Loucy (cell line): ENCODE data around the gene DTNB.

Experiments
- H2AFZ ChIP-seq: fragments of 200-600 bp; sonication (generic); 2 replicates; pipeline ENCODE4 v1.6.0; 2016; ENCODE audit warnings: antibody characterized with exemption, mild to moderate bottlenecking, low read length, moderate library complexity
- H3F3A ChIP-seq: fragments of 200-600 bp; 2 replicates; pipeline ENCODE4 v1.6.0; 2016; ENCODE audit warnings: antibody characterized with exemption, low read depth, mild to moderate bottlenecking
- H3K27me3 ChIP-seq: fragments of 200-600 bp; sonication (generic); 2 replicates; pipeline ENCODE4 v1.6.1; 2014; ENCODE audit warnings: low read length, mild to moderate bottlenecking; ENCODE audit not compliant: insufficient read depth, poor library complexity, severe bottlenecking
- H3K36me3 ChIP-seq: fragments of 200-600 bp; sonication (generic); 2 replicates; pipeline ENCODE4 v1.6.1; 2016; ENCODE audit warnings: low read length; ENCODE audit not compliant: insufficient read depth
- H3K4me1 ChIP-seq: fragments of 200-600 bp; sonication (generic); 2 replicates; pipeline ENCODE4 v1.5.1; 2014; ENCODE audit warnings: low read length, mild to moderate bottlenecking; ENCODE audit not compliant: insufficient read depth, poor library complexity, severe bottlenecking
- H3K4me2 ChIP-seq: fragments of 200-600 bp; sonication (generic); 2 replicates; pipeline ENCODE4 v1.6.0; 2014; ENCODE audit warnings: antibody characterized with exemption, low read length, low read depth, mild to moderate bottlenecking; ENCODE audit not compliant: poor library complexity, severe bottlenecking
- H3K4me3 ChIP-seq: fragments of 200-600 bp; sonication (generic); 2 replicates; pipeline ENCODE4 v1.5.1; 2014; ENCODE audit warnings: low read length, mild to moderate bottlenecking, mixed read lengths; ENCODE audit not compliant: poor library complexity, severe bottlenecking
- H3K79me2 ChIP-seq: fragments of 200-600 bp; sonication (generic); 2 replicates; pipeline ENCODE4 v1.6.1; 2014; ENCODE audit warnings: low read length; ENCODE audit not compliant: insufficient read depth
- H3K9ac ChIP-seq: fragments of 200-600 bp; sonication (generic); 2 replicates; pipeline ENCODE4 v1.6.0; 2014; ENCODE audit warnings: mild to moderate bottlenecking, low read depth, low read length, moderate library complexity; ENCODE audit not compliant: poor library complexity, severe bottlenecking
- H3K9me2 ChIP-seq: fragments of 200-600 bp; sonication (generic); replicated peaks from 2 replicates; pipeline ENCODE4 v1.6.1; 2016; ENCODE audit warnings: low read depth, low read length, mixed read lengths
- H3K9me3 ChIP-seq: fragments of 200-600 bp; sonication (generic); 2 replicates; pipeline ENCODE4 v1.6.1; 2014; ENCODE audit warnings: mild to moderate bottlenecking, antibody characterized with exemption, low read length, low read depth; ENCODE audit not compliant: insufficient read depth
- H4K20me1 ChIP-seq: fragments of 200-600 bp; sonication (generic); 2 replicates; pipeline ENCODE4 v1.6.0; 2014; ENCODE audit warnings: antibody characterized with exemption, low read length, mild to moderate bottlenecking; ENCODE audit not compliant: insufficient read depth, poor library complexity, severe bottlenecking
- CTCF ChIP-seq: fragments of 200-600 bp; sonication (generic); conservative IDR thresholded peaks from 2 replicates; pipeline ENCODE4 v1.5.1; 2014; ENCODE audit warnings: mild to moderate bottlenecking, antibody characterized with exemption, low read length
- EZH2phosphoT487 ChIP-seq: fragments of 200-600 bp; IDR thresholded peaks from 2 replicates; pipeline ENCODE4 v1.6.1; 2018; ENCODE audit warnings: antibody characterized with exemption, mild to moderate bottlenecking, moderate library complexity, borderline replicate concordance

Gene DTNB

GRCh38 chr2:25714740-25715139 lies 41.4 kb upstream of the DTNB start:
- Histone ChIP-seq H3K79me2 (no peaks in the 10 kb centered on the region), H3F3A (no peaks in the 10 kb centered on the region), H3K9me2 (no peaks in the 10 kb centered on the region), H3K36me3 (no peaks in the 10 kb centered on the region), H3K4me1 (no peaks in the 10 kb centered on the region), H3K4me3 (no peak overlapping the region), H3K27me3 (no peaks in the 10 kb centered on the region), H3K4me2 (no peak overlapping the region), H3K9ac (no peak overlapping the region), H2AFZ (no peak overlapping the region), H3K9me3 (no peaks in the 10 kb centered on the region), H4K20me1 (no peaks in the 10 kb centered on the region)
- TF ChIP-seq CTCF (peak; percentile 32), EZH2phosphoT487 (no peak)

- Histone ChIP-seq H3K79me2 (no peaks in the 10 kb centered on the region), H4K20me1 (no peaks in the 10 kb centered on the region), H3K4me3 (no peak overlapping the region), H3K4me2 (no peak overlapping the region), H3K4me1 (no peaks in the 10 kb centered on the region), H3K9me2 (no peaks in the 10 kb centered on the region), H2AFZ (no peak overlapping the region), H3K9ac (no peak overlapping the region), H3K27me3 (no peaks in the 10 kb centered on the region), H3K9me3 (no peaks in the 10 kb centered on the region), H3F3A (no peaks in the 10 kb centered on the region), H3K36me3 (no peaks in the 10 kb centered on the region)
- TF ChIP-seq EZH2phosphoT487 (no peak), CTCF (no peak)
Observed at GRCh38 chr2:25712455-25712854, 39.1 kb upstream of the DTNB start.

- no peak overlapping the region for H3K4me3 ChIP-seq
- H3K9me2 ChIP-seq = no peaks in the 10 kb centered on the region
- no peaks in the 10 kb centered on the region for H3F3A ChIP-seq
- H2AFZ ChIP-seq = no peak overlapping the region
- no peaks in the 10 kb centered on the region for H3K36me3 ChIP-seq
- H4K20me1 ChIP-seq = no peaks in the 10 kb centered on the region
- no peak overlapping the region for H3K9ac ChIP-seq
- H3K9me3 ChIP-seq = no peaks in the 10 kb centered on the region
- no peak for TF ChIP-seq EZH2phosphoT487
- no peaks in the 10 kb centered on the region for H3K79me2 ChIP-seq
- H3K4me2 ChIP-seq = no peak overlapping the region
- H3K4me1 ChIP-seq = no peaks in the 10 kb centered on the region
- H3K27me3 ChIP-seq = no peaks in the 10 kb centered on the region
Observed at GRCh38 chr2:25711675-25712354, 38.4 kb upstream of the DTNB start.

- Histone ChIP-seq H2AFZ (no peak overlapping the region), H4K20me1 (no peaks in the 10 kb centered on the region), H3K4me1 (no peaks in the 10 kb centered on the region), H3K9ac (no peak overlapping the region), H3K9me3 (no peaks in the 10 kb centered on the region), H3K36me3 (no peaks in the 10 kb centered on the region), H3K4me3 (no peak overlapping the region), H3F3A (no peaks in the 10 kb centered on the region), H3K27me3 (no peaks in the 10 kb centered on the region), H3K79me2 (no peaks in the 10 kb centered on the region), H3K4me2 (no peak overlapping the region), H3K9me2 (no peaks in the 10 kb centered on the region)
- no peak for TF ChIP-seq EZH2phosphoT487
- TF ChIP-seq CTCF = no peak
Observed at GRCh38 chr2:25710750-25711149, 37.4 kb upstream of the DTNB start.
